22Rv1 (cell line): Measurements from ENCODE around the gene MAGEA9.

Experiments used
- CTCF ChIP-seq: fragments of 450-650 bp; IDR thresholded peaks from 2 replicates; pipeline ENCODE4 v1.5.1; 2017; ENCODE audit warnings: mild to moderate bottlenecking
- ZFX ChIP-seq: fragments of 450-650 bp; IDR thresholded peaks from 2 replicates; pipeline ENCODE4 v1.6.1; 2017; ENCODE audit warnings: antibody characterized with exemption, borderline replicate concordance

GRCh38 chrX:149819371-149819770 lies 37.6 kb downstream of the MAGEA9 start:
- TF ChIP-seq CTCF (no peak), ZFX (no peak)
